Measurements from ENCODE around the gene SCNN1G. TPM values are rescaled to one million over a fixed set of nuclear protein-coding genes. Genes with fewer than 3 reads are reported as not detected.

The SCNN1G gene
- total RNA-seq, 4 donors from 2014 or later: 2.8 to 87.8 (median 66.2) TPM

GRCh38 chr16:23137818-23138217, 44.7 kb upstream of the SCNN1G start:
- in situ Hi-C loops (cut with MboI; ENCODE audit: low pct_ligation_motif_present in 1 of 4, low pct_unique_long_range_greater_than_20kb in 1 of 4, low sequenced_read_pairs in 3 of 4) (no loop called here), intact Hi-C loops (cut with DNase I; ENCODE audit: low total_unique reads) (no loop called here)
- H3K4me1 ChIP-seq: peaks cover 14 to 30% (median 19%) of the 10 kb centered on the region in 4 donors
- 32 to 41% methylated on average over 5 of the region's 5 CpGs for WGBS, 2 donors (ENCODE audit: low coverage in 1 of 2)
- H3K36me3 ChIP-seq: no peaks in the 10 kb centered on the region
- H3K27ac ChIP-seq: no peak overlapping the region
- no peak for TF ChIP-seq EP300 (IDR thresholded peaks at IDR 0.05; ENCODE audit: low read depth)
- TF ChIP-seq POLR2AphosphoS5 (IDR thresholded peaks at IDR 0.05): no peak
- no peak for TF ChIP-seq POLR2A (IDR thresholded peaks at IDR 0.05)
- TF ChIP-seq, protein P1, sequence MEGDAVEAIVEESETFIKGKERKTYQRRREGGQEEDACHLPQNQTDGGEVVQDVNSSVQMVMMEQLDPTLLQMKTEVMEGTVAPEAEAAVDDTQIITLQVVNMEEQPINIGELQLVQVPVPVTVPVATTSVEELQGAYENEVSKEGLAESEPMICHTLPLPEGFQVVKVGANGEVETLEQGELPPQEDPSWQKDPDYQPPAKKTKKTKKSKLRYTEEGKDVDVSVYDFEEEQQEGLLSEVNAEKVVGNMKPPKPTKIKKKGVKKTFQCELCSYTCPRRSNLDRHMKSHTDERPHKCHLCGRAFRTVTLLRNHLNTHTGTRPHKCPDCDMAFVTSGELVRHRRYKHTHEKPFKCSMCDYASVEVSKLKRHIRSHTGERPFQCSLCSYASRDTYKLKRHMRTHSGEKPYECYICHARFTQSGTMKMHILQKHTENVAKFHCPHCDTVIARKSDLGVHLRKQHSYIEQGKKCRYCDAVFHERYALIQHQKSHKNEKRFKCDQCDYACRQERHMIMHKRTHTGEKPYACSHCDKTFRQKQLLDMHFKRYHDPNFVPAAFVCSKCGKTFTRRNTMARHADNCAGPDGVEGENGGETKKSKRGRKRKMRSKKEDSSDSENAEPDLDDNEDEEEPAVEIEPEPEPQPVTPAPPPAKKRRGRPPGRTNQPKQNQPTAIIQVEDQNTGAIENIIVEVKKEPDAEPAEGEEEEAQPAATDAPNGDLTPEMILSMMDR (IDR thresholded peaks at IDR 0.05): no peak
- H3K4me3 ChIP-seq: no peak overlapping the region
- H3K27me3 ChIP-seq: no peaks in the 10 kb centered on the region
- H3K9me3 ChIP-seq: peaks cover 0 to 4% of the 10 kb centered on the region in 2 donors
- no peak for DNase-seq

DNA sequence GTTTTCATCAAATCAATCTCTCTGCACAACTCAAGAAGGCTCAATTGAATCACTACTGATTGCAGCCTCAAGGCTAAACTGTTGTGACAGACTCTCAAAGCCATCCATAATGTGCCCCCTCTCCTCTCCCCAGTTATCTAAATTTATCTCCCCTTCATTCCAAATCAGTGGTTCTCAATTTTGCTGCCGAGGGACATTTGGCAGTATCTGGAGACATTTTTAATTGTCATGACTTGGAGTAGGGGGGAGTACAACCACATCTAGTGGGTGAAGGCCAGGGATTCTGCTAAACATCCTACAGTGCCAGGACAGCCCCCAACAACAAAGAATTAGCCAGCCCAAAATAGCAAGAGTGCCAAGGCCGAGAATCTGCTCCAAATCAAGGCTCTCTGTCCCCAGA, 42.4 kb upstream of the SCNN1G start:
- TF ChIP-seq EP300 (IDR thresholded peaks at IDR 0.05; ENCODE audit: low read depth): no peak
- TF ChIP-seq, protein P1 (IDR thresholded peaks at IDR 0.05): no peak
- TF ChIP-seq POLR2A (IDR thresholded peaks at IDR 0.05): no peak
- TF ChIP-seq POLR2AphosphoS5 (IDR thresholded peaks at IDR 0.05): no peak
- in situ Hi-C loops (cut with MboI; ENCODE audit: low pct_ligation_motif_present in 1 of 4, low pct_unique_long_range_greater_than_20kb in 1 of 4, low sequenced_read_pairs in 3 of 4) (no loop called here), intact Hi-C loops (cut with DNase I; ENCODE audit: low total_unique reads) (no loop called here)
- DNase-seq: no peak
- H3K27ac ChIP-seq: no peak overlapping the region
- no peaks in the 10 kb centered on the region for H3K27me3 ChIP-seq
- H3K4me3 ChIP-seq: no peak overlapping the region
- 73% methylated on average over 2 of the region's 2 CpGs; no CpG with 5 or more reads in 1 of the 2 donors for WGBS, 2 donors (ENCODE audit: low coverage in 1 of 2)
- H3K4me1 ChIP-seq: peaks cover 10 to 23% (median 12%) of the 10 kb centered on the region in 4 donors
- H3K9me3 ChIP-seq: peaks cover 0 to 4% of the 10 kb centered on the region in 2 donors
- H3K36me3 ChIP-seq: no peaks in the 10 kb centered on the region

DNA sequence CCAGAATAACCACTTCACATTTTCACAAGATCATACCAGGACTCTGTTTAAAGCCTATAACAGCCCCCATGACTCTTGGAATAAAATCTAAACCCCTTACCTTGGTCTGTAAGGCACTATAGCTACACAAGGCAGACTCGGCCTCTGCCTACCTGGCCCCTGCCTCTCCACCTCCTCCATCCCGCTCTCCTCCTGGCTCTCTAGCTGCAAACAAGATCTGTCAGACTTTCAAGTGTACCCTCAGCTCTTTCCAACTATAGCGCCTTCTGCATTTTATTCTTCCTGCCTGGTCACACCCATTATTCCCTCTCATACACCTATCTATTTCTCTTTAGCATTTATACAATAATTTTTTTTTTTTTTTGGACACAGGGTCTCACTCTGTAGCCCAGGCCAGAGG, 41.5 kb upstream of the SCNN1G start:
- H3K4me3 ChIP-seq: no peak overlapping the region
- TF ChIP-seq POLR2AphosphoS5 (IDR thresholded peaks at IDR 0.05) (no peak), EP300 (IDR thresholded peaks at IDR 0.05; ENCODE audit: low read depth) (no peak), POLR2A (IDR thresholded peaks at IDR 0.05) (no peak)
- TF ChIP-seq, protein P1 (IDR thresholded peaks at IDR 0.05): no peak
- H3K36me3 ChIP-seq: no peaks in the 10 kb centered on the region
- in situ Hi-C loops (cut with MboI; ENCODE audit: low pct_ligation_motif_present in 1 of 4, low pct_unique_long_range_greater_than_20kb in 1 of 4, low sequenced_read_pairs in 3 of 4): no loop called here
- peaks cover 0 to under 1% of the 10 kb centered on the region in 2 donors for H3K9me3 ChIP-seq
- 92 to 98% methylated on average over 3 of the region's 3 CpGs for WGBS, 2 donors (ENCODE audit: low coverage in 1 of 2)
- H3K4me1 ChIP-seq: peaks cover 10 to 32% (median 12%) of the 10 kb centered on the region in 4 donors
- intact Hi-C loops (cut with DNase I; ENCODE audit: low total_unique reads): no loop called here
- DNase-seq: no peak
- no peaks in the 10 kb centered on the region for H3K27me3 ChIP-seq
- no peak overlapping the region for H3K27ac ChIP-seq

GRCh38 chr16:23141500-23141899, 41.0 kb upstream of the SCNN1G start:
- 85% methylated on average over 4 to 6 of the region's 6 CpGs for WGBS, 2 donors (ENCODE audit: low coverage in 1 of 2)
- in situ Hi-C loops (cut with MboI; ENCODE audit: low pct_ligation_motif_present in 1 of 4, low pct_unique_long_range_greater_than_20kb in 1 of 4, low sequenced_read_pairs in 3 of 4): no loop called here
- intact Hi-C loops (cut with DNase I; ENCODE audit: low total_unique reads): no loop called here
- no peak for DNase-seq
- H3K4me1 ChIP-seq: peaks cover 10 to 36% (median 15%) of the 10 kb centered on the region in 4 donors
- H3K4me3 ChIP-seq: no peak overlapping the region
- H3K27ac ChIP-seq: peak overlapping the region in 1 of 4 donors; percentile 33
- no peaks in the 10 kb centered on the region for H3K9me3 ChIP-seq
- no peak for TF ChIP-seq EP300 (IDR thresholded peaks at IDR 0.05; ENCODE audit: low read depth)
- TF ChIP-seq POLR2AphosphoS5 (IDR thresholded peaks at IDR 0.05): no peak
- no peak for TF ChIP-seq POLR2A (IDR thresholded peaks at IDR 0.05)
- TF ChIP-seq, protein P1 (IDR thresholded peaks at IDR 0.05): no peak
- H3K36me3 ChIP-seq: no peaks in the 10 kb centered on the region
- H3K27me3 ChIP-seq: no peaks in the 10 kb centered on the region

Measured in transverse colon (tissue), 4 donors.